GM12865 (cell line): ENCODE data around the gene MDP1.

Experiments used
- DNase-seq: peaks from one replicate; pipeline ENCODE4 v3.0.0; 2010; ENCODE audit warnings: low read depth
- H3K4me3 ChIP-seq: 2 replicates; pipeline ENCODE4 v1.5.1; 2011; ENCODE audit warnings: mild to moderate bottlenecking, low read depth, low read length, control low read depth
- TF ChIP-seq, protein P1 (sequence below): IDR thresholded peaks from 2 replicates; pipeline ENCODE4 v1.5.1; 2011; ENCODE audit warnings: low read length, control low read depth, low read depth, inconsistent platforms; ENCODE audit not compliant: insufficient read depth; ENCODE audit errors: missing control alignments

Gene MDP1

GRCh38 chr14:24260780-24261157 lies 44.9 kb upstream of the MDP1 start:
- no peak for DNase-seq
- no peak overlapping the region for H3K4me3 ChIP-seq
- TF ChIP-seq, protein P1, sequence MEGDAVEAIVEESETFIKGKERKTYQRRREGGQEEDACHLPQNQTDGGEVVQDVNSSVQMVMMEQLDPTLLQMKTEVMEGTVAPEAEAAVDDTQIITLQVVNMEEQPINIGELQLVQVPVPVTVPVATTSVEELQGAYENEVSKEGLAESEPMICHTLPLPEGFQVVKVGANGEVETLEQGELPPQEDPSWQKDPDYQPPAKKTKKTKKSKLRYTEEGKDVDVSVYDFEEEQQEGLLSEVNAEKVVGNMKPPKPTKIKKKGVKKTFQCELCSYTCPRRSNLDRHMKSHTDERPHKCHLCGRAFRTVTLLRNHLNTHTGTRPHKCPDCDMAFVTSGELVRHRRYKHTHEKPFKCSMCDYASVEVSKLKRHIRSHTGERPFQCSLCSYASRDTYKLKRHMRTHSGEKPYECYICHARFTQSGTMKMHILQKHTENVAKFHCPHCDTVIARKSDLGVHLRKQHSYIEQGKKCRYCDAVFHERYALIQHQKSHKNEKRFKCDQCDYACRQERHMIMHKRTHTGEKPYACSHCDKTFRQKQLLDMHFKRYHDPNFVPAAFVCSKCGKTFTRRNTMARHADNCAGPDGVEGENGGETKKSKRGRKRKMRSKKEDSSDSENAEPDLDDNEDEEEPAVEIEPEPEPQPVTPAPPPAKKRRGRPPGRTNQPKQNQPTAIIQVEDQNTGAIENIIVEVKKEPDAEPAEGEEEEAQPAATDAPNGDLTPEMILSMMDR = no peak

DNA sequence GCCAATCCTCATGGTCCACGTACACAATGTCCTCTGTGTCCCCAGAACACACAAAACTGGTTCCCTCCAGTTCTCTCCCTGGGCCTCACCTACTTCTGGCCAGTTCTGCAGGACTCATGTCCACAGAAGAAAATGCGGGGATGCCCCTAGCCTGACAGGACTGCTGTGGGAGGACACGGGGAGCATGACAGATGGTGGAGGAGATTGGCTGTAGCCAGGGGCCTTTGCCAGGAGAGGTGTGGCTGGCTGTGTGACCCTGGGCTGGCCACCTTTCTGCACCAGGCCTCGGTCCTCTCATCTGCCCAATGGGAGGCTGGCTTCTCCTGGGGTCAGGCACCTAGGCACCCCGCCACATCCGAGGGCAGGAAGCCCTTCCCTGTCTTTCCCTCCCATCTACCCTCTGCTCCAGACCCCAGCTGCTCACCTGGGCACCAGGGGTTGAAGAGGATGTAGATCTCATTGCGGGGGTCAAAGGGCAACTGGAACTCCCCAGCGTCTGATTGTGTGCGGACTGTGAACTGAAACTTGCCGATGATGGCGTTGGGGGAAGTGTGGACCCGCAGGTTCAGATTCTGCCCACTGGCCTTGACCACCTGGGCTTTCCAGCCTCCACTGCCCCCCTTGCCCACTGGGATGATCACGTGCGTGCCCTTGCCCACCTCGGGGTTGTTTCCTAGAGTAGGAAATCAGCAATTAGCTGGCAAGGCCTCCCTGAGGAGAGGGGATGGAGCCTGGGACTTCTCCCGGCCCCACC lies 44.3 kb upstream of the MDP1 start:
- no peak for DNase-seq
- TF ChIP-seq, protein P1 = no peak
- no peak overlapping the region for H3K4me3 ChIP-seq

DNA sequence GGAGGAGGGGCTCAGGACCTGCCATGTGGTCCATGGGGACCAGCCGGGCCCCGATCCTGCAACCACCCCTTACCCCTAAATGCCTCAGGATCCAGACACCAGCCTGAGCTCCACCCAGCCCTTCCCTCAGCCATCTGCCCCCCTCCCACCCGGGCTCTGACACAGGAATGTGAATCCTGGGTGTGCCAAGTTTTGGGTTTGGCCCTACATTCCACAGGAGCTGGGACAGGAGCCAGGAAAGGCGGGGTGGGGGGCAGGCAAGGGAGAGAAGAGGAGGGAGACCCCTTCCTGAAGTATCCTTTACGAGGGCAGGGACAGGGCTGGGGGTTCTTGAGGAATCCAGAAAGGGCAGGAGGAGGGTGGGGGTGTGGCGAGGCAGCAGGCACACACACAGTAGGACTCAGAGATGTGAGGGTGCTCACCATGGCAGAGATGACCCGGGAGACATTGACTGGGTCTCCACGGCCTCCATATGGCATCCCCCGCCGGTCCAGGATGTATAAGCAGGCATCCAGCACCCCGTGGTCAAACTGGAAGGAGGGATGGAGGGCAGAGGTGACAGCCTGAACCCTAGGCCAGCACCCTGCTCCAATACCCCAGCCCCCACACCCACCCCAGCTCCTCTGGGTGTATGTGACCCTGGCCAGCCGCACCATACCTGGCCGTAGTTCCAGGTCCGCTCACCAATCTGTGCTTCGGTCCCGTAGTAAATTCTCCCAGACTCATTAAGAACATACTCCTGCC lies 43.6 kb upstream of the MDP1 start:
- no peak for DNase-seq
- TF ChIP-seq, protein P1 = no peak
- H3K4me3 ChIP-seq = no peak overlapping the region

- H3K4me3 ChIP-seq = no peak overlapping the region
- TF ChIP-seq, protein P1 = no peak
- no peak for DNase-seq
Measured at GRCh38 chr14:24258548-24259265, 42.8 kb upstream of the MDP1 start.

GRCh38 chr14:24258119-24258518 lies 42.3 kb upstream of the MDP1 start:
- TF ChIP-seq, protein P1 = no peak
- H3K4me3 ChIP-seq = no peak overlapping the region
- no peak for DNase-seq

- H3K4me3 ChIP-seq = no peak overlapping the region
- DNase-seq = no peak
- TF ChIP-seq, protein P1 = no peak
Measured at GRCh38 chr14:24256960-24257359, 41.1 kb upstream of the MDP1 start.
